Fibroblast of pulmonary artery (primary cell): ENCODE data around the gene LMF1.

ENCODE experiments used
- DNase-seq: peaks from one replicate; pipeline ENCODE4 v3.0.0-alpha.2; 2010; ENCODE audit warnings: low read depth
- H3K4me3 ChIP-seq: replicated peaks from 2 replicates; pipeline ENCODE4 v1.5.1; 2011; ENCODE audit warnings: low read depth, mild to moderate bottlenecking, control low read depth, low read length, moderate library complexity
- CTCF ChIP-seq: IDR thresholded peaks from 2 replicates; pipeline ENCODE4 v1.5.1; 2011; ENCODE audit warnings: mild to moderate bottlenecking, control low read depth, low read length, inconsistent platforms; ENCODE audit errors: missing control alignments

The LMF1 gene

DNA sequence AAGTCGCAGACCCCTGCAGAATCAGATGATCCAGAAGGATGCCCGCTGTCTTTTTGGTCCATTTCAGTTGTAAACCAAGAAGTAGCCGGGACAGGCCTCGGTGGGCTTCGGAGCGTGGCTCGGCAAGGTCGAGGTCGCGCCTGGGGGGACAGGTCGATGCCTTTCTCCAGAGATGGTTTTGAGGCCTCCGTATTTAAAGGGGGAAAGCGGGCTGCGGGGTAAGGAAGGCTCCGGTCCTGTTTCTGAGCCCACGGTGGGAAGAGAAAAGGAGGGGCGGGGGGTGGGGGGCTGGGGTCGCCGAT lies 162.7 kb downstream of the LMF1 start:
- peak overlapping the region; percentile 75 for H3K4me3 ChIP-seq
- DNase-seq, result no peak
- no peak for TF ChIP-seq CTCF

GRCh38 chr16:807347-808084 lies 163.3 kb downstream of the LMF1 start:
- H3K4me3 ChIP-seq, result peak overlapping the region; percentile 75
- TF ChIP-seq CTCF, result no peak
- DNase-seq, result peak; percentile 91

GRCh38 chr16:805474-805873 lies 165.3 kb downstream of the LMF1 start:
- no peak for TF ChIP-seq CTCF
- DNase-seq, result no peak

GRCh38 chr16:804193-805048 lies 166.4 kb downstream of the LMF1 start:
- no peak for TF ChIP-seq CTCF
- DNase-seq, result no peak
- no peak overlapping the region for H3K4me3 ChIP-seq

More at GRCh38 chr16:805474-805873, 165.3 kb downstream of the LMF1 start:
- no peak overlapping the region for H3K4me3 ChIP-seq

DNA sequence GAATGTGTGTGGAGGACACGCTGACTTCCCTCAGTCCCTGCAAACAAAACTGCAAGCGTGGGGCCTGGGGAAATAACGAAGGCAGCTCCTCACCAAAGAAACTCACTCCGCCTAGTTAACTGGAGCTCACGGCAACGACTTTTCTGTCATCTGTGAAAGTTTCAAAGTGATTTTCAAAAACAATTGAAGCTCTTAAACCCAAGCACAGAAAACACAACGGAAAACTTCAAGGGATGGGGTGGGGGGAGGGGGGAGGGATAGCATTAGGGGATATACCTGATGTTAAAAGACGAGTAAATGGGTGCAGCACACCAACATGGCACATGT lies 167.1 kb downstream of the LMF1 start:
- no peak for TF ChIP-seq CTCF
- DNase-seq, result no peak

More for the DNA sequence above, 167.1 kb downstream of the LMF1 start:
- H3K4me3 ChIP-seq, result no peak overlapping the region
